Measurements from ENCODE around the gene AGAP5. TPM values are rescaled to one million over a fixed set of nuclear protein-coding genes. Genes with fewer than 3 reads are reported as not detected.
"Not testable (repeated sequence)": the region's sequence is repeated elsewhere in the genome, so short reads cannot be mapped to it uniquely, and the experiment has no call there.

The AGAP5 gene
- 1.8 and 3.1 TPM in 2 replicates for total RNA-seq
- 1.8 and 1.9 TPM in 2 replicates for polyA plus RNA-seq
- polyA plus RNA-seq (2012) = 1.0 and 1.3 TPM in 2 replicates
- polyA minus RNA-seq (ENCODE audit: low replicate concordance) = 0.24 and 1.6 TPM in 2 replicates

DNA sequence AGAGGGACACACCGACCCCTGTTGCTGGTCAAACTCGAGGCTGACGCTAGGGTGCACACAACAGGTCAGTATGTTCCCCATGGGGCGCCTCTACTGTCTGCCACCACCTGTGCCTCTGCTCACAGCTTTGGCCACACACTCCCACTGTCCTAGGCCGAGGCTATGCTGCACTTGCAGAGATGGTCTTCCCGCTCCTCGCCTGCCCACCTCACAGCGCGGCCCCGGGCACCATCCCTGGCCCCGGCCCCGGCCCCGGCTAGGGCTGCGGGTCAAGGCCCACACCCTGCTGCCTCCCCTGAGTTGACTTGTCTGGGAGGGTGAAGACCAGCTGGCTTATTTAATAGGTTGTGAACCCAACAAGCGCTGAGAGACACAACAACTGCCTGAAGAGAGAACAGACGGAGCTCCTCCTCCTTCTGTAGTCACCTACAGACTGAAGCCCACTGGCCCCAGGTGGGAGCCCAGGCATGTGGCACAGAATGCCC, at the start of gene AGAP5:
AGAP5 (minus strand) TSS at position 435 of the 485 bp plus-strand sequence; CDS start at position 81, 354 bp downstream.
- H3K79me2 ChIP-seq (ENCODE audit: control insufficient read depth, insufficient read depth, low read length); H3K9me3 ChIP-seq (ENCODE audit: control insufficient read depth, insufficient read depth, low read depth, low read length); H3K4me2 ChIP-seq (ENCODE audit: extremely low read depth, insufficient read depth, low read length); H3K4me3 ChIP-seq (replicated peaks in 1 of 4; ENCODE audit: control extremely low read depth in 1 of 4, insufficient read depth in 1 of 4, low read depth in 3 of 4, low read length in 4 of 4); H3K9ac ChIP-seq (ENCODE audit: insufficient read depth, low read length); H3K27me3 ChIP-seq (ENCODE audit: control insufficient read depth, insufficient read depth, low read length); DNase-seq (ENCODE audit: low read depth in 2 of 2); H3K36me3 ChIP-seq (ENCODE audit: control insufficient read depth, insufficient read depth, low read length); H3K4me1 ChIP-seq (ENCODE audit: control insufficient read depth, extremely low read depth, insufficient read depth, low read length); H2AFZ ChIP-seq (ENCODE audit: low read length); H3K27ac ChIP-seq (ENCODE audit: insufficient read depth, low read length); H4K20me1 ChIP-seq (ENCODE audit: control insufficient read depth, extremely low read depth, insufficient read depth, low read length): not testable (repeated sequence)

DNA sequence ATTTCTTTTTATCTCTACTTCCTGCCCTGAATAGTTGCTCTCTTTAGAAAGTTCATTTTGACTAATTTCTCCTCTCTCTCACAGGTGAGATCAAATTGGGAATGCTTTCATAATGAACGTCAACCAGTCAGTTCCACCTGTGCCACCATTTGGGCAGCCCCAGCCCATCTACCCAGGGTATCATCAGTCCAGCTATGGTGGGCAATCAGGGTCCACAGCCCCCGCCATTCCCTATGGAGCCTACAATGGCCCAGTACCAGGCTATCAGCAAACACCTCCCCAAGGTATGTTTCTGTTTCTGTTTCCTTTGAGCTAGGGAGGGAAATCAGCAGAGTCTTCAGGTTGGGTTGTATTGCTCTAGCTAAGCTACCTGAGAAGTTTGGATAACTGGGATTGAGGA, 48.8 kb upstream of the AGAP5 start:
- no peaks in the 10 kb centered on the region for H3K27me3 ChIP-seq (ENCODE audit: control insufficient read depth, insufficient read depth, low read length)
- H3K36me3 ChIP-seq (ENCODE audit: control insufficient read depth, insufficient read depth, low read length) = peaks cover 11% of the 10 kb centered on the region
- no peaks in the 10 kb centered on the region for H3K4me1 ChIP-seq (ENCODE audit: control insufficient read depth, extremely low read depth, insufficient read depth, low read length)
- H3K9me3 ChIP-seq (ENCODE audit: control insufficient read depth, insufficient read depth, low read depth, low read length) = no peaks in the 10 kb centered on the region
- H2AFZ ChIP-seq (ENCODE audit: low read length) = no peak overlapping the region
- DNase-seq (ENCODE audit: low read depth in 2 of 2) = no peak
- H4K20me1 ChIP-seq (ENCODE audit: control insufficient read depth, extremely low read depth, insufficient read depth, low read length) = no peaks in the 10 kb centered on the region
- H3K27ac ChIP-seq (ENCODE audit: insufficient read depth, low read length) = no peak overlapping the region
- H3K9ac ChIP-seq (ENCODE audit: insufficient read depth, low read length) = no peak overlapping the region
- TF ChIP-seq, protein P1, sequence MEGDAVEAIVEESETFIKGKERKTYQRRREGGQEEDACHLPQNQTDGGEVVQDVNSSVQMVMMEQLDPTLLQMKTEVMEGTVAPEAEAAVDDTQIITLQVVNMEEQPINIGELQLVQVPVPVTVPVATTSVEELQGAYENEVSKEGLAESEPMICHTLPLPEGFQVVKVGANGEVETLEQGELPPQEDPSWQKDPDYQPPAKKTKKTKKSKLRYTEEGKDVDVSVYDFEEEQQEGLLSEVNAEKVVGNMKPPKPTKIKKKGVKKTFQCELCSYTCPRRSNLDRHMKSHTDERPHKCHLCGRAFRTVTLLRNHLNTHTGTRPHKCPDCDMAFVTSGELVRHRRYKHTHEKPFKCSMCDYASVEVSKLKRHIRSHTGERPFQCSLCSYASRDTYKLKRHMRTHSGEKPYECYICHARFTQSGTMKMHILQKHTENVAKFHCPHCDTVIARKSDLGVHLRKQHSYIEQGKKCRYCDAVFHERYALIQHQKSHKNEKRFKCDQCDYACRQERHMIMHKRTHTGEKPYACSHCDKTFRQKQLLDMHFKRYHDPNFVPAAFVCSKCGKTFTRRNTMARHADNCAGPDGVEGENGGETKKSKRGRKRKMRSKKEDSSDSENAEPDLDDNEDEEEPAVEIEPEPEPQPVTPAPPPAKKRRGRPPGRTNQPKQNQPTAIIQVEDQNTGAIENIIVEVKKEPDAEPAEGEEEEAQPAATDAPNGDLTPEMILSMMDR (conservative IDR thresholded peaks at IDR 0.05 in 1 of 2, IDR thresholded peaks at IDR 0.05 in 1 of 2; ENCODE audit: low read depth in 1 of 2, low read length in 2 of 2) = no peak
- TF ChIP-seq EZH2 (IDR thresholded peaks at IDR 0.05; ENCODE audit: low read length, missing control alignments) = no peak
- H3K79me2 ChIP-seq (ENCODE audit: control insufficient read depth, insufficient read depth, low read length) = peaks cover 59% of the 10 kb centered on the region
- no peak overlapping the region for H3K4me2 ChIP-seq (ENCODE audit: extremely low read depth, insufficient read depth, low read length)
- no peak overlapping the region for H3K4me3 ChIP-seq (replicated peaks in 1 of 4; ENCODE audit: control extremely low read depth in 1 of 4, insufficient read depth in 1 of 4, low read depth in 3 of 4, low read length in 4 of 4)

DNA sequence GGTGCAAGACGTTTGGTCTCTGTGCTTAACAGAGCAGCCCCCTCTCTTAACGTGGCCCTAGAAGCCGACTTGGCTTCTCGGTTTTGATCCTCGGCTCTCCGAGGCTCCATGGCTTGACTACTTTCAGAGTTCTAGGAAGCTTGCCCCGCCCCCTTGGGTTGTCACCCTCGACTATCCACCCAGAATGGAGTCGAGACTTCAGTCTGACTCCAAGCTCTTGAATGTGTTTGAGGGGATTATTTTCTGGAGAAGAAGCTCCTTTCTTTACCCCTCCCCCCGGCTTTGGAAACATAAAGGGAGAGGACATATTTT, 46.7 kb upstream of the AGAP5 start:
- Histone ChIP-seq H3K4me1 (ENCODE audit: control insufficient read depth, extremely low read depth, insufficient read depth, low read length) (no peaks in the 10 kb centered on the region), H3K9me3 (ENCODE audit: control insufficient read depth, insufficient read depth, low read depth, low read length) (no peaks in the 10 kb centered on the region), H3K9ac (ENCODE audit: insufficient read depth, low read length) (peak overlapping the region; percentile 86), H3K4me2 (ENCODE audit: extremely low read depth, insufficient read depth, low read length) (peak overlapping the region; percentile 86), H3K36me3 (ENCODE audit: control insufficient read depth, insufficient read depth, low read length) (peaks cover 8% of the 10 kb centered on the region), H3K27ac (ENCODE audit: insufficient read depth, low read length) (peak overlapping the region; percentile 93), H4K20me1 (ENCODE audit: control insufficient read depth, extremely low read depth, insufficient read depth, low read length) (no peaks in the 10 kb centered on the region), H2AFZ (ENCODE audit: low read length) (peak overlapping the region; percentile 74), H3K79me2 (ENCODE audit: control insufficient read depth, insufficient read depth, low read length) (peaks cover 50% of the 10 kb centered on the region), H3K27me3 (ENCODE audit: control insufficient read depth, insufficient read depth, low read length) (no peaks in the 10 kb centered on the region), H3K4me3 (replicated peaks in 1 of 4; ENCODE audit: control extremely low read depth in 1 of 4, insufficient read depth in 1 of 4, low read depth in 3 of 4, low read length in 4 of 4) (peak overlapping the region; percentile 85 to 99 (median 94))
- DNase-seq (ENCODE audit: low read depth in 2 of 2) = peak; percentile 56 to 64
- TF ChIP-seq EZH2 (IDR thresholded peaks at IDR 0.05; ENCODE audit: low read length, missing control alignments) = no peak
- TF ChIP-seq, protein P1 (conservative IDR thresholded peaks at IDR 0.05 in 1 of 2, IDR thresholded peaks at IDR 0.05 in 1 of 2; ENCODE audit: low read depth in 1 of 2, low read length in 2 of 2) = no peak

Measured in fibroblast of lung (primary cell).